Activated B cell treated with CpG ODN at 0.5 μM for 24 hours (primary cell): Measurements from ENCODE around the gene HDAC4. TPM values are rescaled to one million over a fixed set of nuclear protein-coding genes. Genes with fewer than 3 reads are reported as not detected.
A peak's percentile ranks its signal among the peaks of the same experiment; 100 is the strongest.

Experiments used
- ATAC-seq: fragments of 200-7000 bp; cut with Tn5 transposase; one replicate; pipeline ENCODE4 v1.10.0; 2021; ENCODE audit warnings: low read depth, mild to moderate bottlenecking, moderate library complexity
- CTCF ChIA-PET: fragments of 350-600 bp; sonication (Branson Sonifier 250); formaldehyde crosslinking; loops from one replicate; lab custom pipeline; 2021; ENCODE audit warnings: antibody characterized with exemption; lab: Charles Lee
- POLR2A ChIA-PET: fragments of 350-600 bp; sonication (Branson Sonifier 250); formaldehyde crosslinking; loops from one replicate; lab custom pipeline; 2021; ENCODE audit warnings: antibody characterized with exemption; lab: Charles Lee
- DNase-seq: peaks from one replicate; pipeline ENCODE4 v3.0.0; 2022
- H3K27ac Mint-ChIP-seq: one replicate; pipeline ENCODE4 v1.8.0; 2020; ENCODE audit warnings: mixed read lengths
- H3K27me3 Mint-ChIP-seq: one replicate; pipeline ENCODE4 v1.8.0; 2021; ENCODE audit warnings: mixed read lengths
- H3K36me3 Mint-ChIP-seq: one replicate; pipeline ENCODE4 v1.8.0; 2021; ENCODE audit warnings: low read depth, mixed read lengths
- H3K4me1 Mint-ChIP-seq: one replicate; pipeline ENCODE4 v1.8.0; 2021; ENCODE audit warnings: mixed read lengths
- H3K4me3 Mint-ChIP-seq: one replicate; pipeline ENCODE4 v1.8.0; 2020; ENCODE audit warnings: mild to moderate bottlenecking, mixed read lengths
- H3K9me3 Mint-ChIP-seq: one replicate; pipeline ENCODE4 v1.8.0; 2020; ENCODE audit warnings: mixed read lengths
- intact Hi-C: fragments of 100-400 bp; cut with micrococcal nuclease; formaldehyde crosslinking; loops from one replicate; pipeline ENCODE4 v1.15.1; 2024
- total RNA-seq: library from RNA; stranded (reverse); gene quantifications from 2 replicates; pipeline ENCODE4 v1.2.3, GENCODE V29; 2022
- TF ChIP-seq, protein P1 (sequence below): fragments of 200-600 bp; IDR thresholded peaks from one replicate; pipeline ENCODE4 v1.8.0; 2022; ENCODE audit warnings: antibody characterized with exemption, mild to moderate bottlenecking

The HDAC4 gene
- total RNA-seq, 1 donor from 2014 or later, result 31.9 TPM

DNA sequence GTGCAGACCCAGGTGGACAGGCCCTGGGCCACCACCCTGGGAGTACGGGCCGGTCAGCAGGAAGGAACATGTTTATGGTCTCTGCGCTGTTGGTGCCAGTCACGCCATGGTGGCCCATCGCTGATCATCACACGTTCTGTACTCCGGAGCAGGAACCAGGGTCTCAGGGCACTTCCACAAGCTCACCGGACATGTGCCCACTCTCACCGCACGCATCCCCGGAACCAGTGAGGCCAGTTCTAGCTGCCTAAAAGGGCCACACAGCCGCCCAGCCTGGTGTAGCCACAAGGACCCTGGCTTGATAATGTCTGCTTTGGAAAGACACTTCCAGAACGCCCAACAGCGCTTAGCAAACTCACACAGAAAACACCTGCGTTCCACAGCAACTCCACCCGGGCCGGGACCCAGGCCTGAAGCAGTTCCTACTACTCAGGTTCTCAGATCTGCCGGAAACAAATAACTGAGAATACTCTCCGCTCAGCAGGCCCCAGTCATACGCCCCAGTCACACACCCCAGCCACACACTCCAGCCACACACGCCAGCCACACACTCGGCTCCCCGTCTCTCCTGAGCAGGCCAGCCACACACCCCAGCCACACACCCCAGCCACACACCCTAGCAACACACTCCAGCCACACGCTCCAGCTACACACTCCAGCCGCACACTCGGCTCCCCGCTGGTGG, 123.3 kb downstream of the HDAC4 start:
- no peaks in the 10 kb centered on the region for H3K9me3 Mint-ChIP-seq
- H3K27me3 Mint-ChIP-seq, result peaks cover 34% of the 10 kb centered on the region
- TF ChIP-seq, protein P1, sequence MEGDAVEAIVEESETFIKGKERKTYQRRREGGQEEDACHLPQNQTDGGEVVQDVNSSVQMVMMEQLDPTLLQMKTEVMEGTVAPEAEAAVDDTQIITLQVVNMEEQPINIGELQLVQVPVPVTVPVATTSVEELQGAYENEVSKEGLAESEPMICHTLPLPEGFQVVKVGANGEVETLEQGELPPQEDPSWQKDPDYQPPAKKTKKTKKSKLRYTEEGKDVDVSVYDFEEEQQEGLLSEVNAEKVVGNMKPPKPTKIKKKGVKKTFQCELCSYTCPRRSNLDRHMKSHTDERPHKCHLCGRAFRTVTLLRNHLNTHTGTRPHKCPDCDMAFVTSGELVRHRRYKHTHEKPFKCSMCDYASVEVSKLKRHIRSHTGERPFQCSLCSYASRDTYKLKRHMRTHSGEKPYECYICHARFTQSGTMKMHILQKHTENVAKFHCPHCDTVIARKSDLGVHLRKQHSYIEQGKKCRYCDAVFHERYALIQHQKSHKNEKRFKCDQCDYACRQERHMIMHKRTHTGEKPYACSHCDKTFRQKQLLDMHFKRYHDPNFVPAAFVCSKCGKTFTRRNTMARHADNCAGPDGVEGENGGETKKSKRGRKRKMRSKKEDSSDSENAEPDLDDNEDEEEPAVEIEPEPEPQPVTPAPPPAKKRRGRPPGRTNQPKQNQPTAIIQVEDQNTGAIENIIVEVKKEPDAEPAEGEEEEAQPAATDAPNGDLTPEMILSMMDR, result no peak
- H3K4me1 Mint-ChIP-seq, result peaks cover 17% of the 10 kb centered on the region
- no peak overlapping the region for H3K27ac Mint-ChIP-seq
- ATAC-seq, result no peak
- DNase-seq, result peak; percentile 11
- no peak overlapping the region for H3K4me3 Mint-ChIP-seq
- no peaks in the 10 kb centered on the region for H3K36me3 Mint-ChIP-seq
- POLR2A ChIA-PET, result interaction anchor here (0.5 kb wide), 1 partner anchor 567 kb away, joined by 5 read pairs; no protein-coding TSS in a partner anchor
- intact Hi-C loops, result no loop called here
- CTCF ChIA-PET, result no interaction called here

DNA sequence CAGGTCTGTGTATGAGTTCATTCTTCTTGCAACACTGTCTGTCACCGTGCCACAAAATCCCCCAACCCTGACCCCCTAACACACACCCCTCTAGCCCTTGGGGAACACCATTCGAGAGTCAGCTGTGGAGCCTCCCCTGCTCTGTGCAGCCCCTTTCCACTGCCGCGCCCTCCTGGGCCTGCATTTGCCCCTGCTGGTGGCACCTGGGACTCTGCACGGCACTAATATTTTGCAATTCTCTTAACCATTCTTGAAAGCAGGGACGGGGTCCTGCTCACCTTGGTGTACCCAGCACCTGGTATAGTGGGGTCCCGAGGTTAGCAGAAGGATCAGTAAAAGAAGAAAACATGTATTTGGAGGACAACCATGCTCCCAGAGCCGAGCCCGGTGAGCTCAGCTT, 124.0 kb downstream of the HDAC4 start:
- peaks cover 40% of the 10 kb centered on the region for H3K27me3 Mint-ChIP-seq
- no peaks in the 10 kb centered on the region for H3K9me3 Mint-ChIP-seq
- H3K4me1 Mint-ChIP-seq, result peaks cover 17% of the 10 kb centered on the region
- POLR2A ChIA-PET, result no interaction called here
- no peak overlapping the region for H3K4me3 Mint-ChIP-seq
- intact Hi-C loops, result no loop called here
- no peak overlapping the region for H3K27ac Mint-ChIP-seq
- peak; percentile 12 for DNase-seq
- TF ChIP-seq, protein P1, result no peak
- H3K36me3 Mint-ChIP-seq, result no peaks in the 10 kb centered on the region
- no peak for ATAC-seq
- CTCF ChIA-PET, result no interaction called here

DNA sequence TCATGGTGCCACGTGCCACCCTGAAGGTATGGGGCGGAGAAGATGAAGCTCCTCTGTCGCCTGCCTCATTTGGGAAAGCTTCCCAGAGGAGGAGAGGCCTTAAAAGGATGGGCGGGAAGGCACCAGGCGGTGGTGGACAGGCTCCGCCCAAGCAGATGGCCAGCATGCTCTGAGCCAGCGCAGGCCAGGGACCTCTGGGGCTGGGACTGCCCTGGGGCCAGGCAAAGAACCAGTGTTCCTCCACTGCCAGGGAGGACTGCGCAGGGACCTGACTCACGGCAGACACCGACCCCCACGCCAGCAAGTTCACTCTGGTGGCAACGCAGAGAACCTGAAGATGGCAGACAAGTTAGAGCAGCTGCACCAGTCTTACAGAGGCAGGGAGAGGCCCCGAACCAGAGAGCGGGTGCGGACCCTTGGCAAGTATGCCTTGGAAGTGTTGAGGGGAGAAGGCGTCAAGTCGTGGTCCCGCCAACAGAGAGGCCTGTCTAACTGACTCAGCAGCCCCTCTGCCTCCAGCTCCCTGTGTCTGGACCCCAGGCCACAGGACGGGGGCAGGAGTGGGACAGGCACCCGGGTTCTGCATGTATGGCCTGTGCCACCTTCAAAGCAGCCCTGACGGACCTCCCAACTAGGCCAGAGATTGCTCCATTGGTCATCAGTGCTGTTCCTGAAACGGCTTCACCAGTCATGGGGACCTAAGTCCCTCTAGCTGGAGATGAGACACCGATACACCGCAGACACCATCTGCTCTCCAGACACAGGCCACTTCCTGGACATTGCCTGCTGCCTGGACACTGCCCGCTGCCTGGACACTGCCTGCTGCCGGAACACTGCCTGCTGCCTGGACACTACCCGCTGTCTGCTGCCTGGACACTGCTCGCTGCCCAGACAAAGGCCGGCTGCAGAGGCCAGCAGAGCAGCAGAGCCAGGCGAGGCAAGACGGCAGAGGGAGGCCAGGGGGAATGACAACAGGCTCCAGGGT, 124.7 kb downstream of the HDAC4 start:
- Mint-ChIP-seq H3K4me3 (no peak overlapping the region), H3K4me1 (peaks cover 17% of the 10 kb centered on the region), H3K36me3 (no peaks in the 10 kb centered on the region), H3K27ac (no peak overlapping the region), H3K9me3 (no peaks in the 10 kb centered on the region), H3K27me3 (peaks cover 45% of the 10 kb centered on the region)
- TF ChIP-seq, protein P1, result no peak
- DNase-seq (peak; percentile 13), ATAC-seq (no peak)
- ChIA-PET CTCF (interaction anchor here (0.6 kb wide), 1 partner anchor 120 kb away, joined by 3 read pairs; no protein-coding TSS in a partner anchor), POLR2A (interaction anchor here (1.0 to 1.8 kb wide), 2 partner anchors 105 to 125 kb away, joined by 6 to 7 read pairs; partner anchors contain the start of gene HDAC4)
- intact Hi-C loops, result loop anchor here (1.0 kb wide), 2 partner anchors 18 to 93 kb away; no protein-coding TSS in a partner anchor

DNA sequence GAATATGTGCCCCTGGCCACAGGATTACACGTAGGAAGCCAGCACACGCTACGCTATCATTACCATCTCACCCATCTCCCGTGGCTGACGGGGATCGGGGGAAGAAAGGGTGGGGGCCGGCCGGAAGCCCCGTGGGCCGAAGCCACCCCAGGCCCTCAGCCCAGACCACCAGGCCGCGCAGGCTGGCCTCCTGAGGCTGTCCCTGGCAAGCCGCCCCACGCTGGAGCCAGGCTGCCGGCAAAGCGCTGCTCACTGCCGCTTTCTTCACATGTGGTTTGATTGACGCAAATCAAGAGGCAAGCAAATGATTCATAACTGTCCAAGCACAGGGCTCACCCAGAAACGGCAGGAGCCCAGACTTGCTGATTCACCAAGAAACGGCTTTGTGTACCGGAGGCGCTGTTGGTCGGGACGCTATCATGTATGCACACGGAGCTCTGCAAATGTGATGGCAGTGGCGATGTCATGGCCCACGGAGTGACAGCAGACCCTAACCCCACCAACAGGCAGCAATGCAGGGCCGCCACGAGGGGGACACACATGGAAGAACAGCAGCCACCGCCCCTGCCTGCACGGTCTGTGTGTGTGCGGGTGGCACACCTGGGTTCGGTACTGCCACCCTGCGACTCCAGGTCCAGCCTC, 125.7 kb downstream of the HDAC4 start:
- TF ChIP-seq, protein P1, result no peak
- intact Hi-C loops, result loop anchor here (1.0 kb wide), 2 partner anchors 19 to 94 kb away; no protein-coding TSS in a partner anchor
- peaks cover 17% of the 10 kb centered on the region for H3K4me1 Mint-ChIP-seq
- peak overlapping the region; percentile 52 for H3K4me3 Mint-ChIP-seq
- no peak overlapping the region for H3K27ac Mint-ChIP-seq
- ATAC-seq, result peak; percentile 92
- DNase-seq, result peak; percentile 27
- ChIA-PET CTCF (interaction anchor here (0.6 kb wide), 1 partner anchor 121 kb away, joined by 3 read pairs; no protein-coding TSS in a partner anchor), POLR2A (interaction anchor here (1.0 to 1.8 kb wide), 2 partner anchors 106 to 126 kb away, joined by 6 to 7 read pairs; partner anchors contain the start of gene HDAC4)
- peaks cover 50% of the 10 kb centered on the region for H3K27me3 Mint-ChIP-seq
- H3K9me3 Mint-ChIP-seq, result no peaks in the 10 kb centered on the region
- H3K36me3 Mint-ChIP-seq, result no peaks in the 10 kb centered on the region
